Lower leg skin (tissue), 3 donors: ENCODE measurements around the gene ADARB1.

Experiments
- CTCF ChIP-seq, 3 donors: fragments of 450-650 bp; IDR thresholded peaks; one replicate each; pipeline ENCODE4 v1.5.1; 2016; ENCODE audit warnings: antibody characterized with exemption in 3 of 3, mild to moderate bottlenecking in 3 of 3, moderate library complexity in 2 of 3
- POLR2A ChIP-seq, 2 donors: fragments of 450-650 bp; IDR thresholded peaks; one replicate each; pipeline ENCODE4 v1.6.1; 2016 to 2017; ENCODE audit warnings: antibody characterized with exemption in 2 of 2, mild to moderate bottlenecking in 1 of 2, moderate library complexity in 1 of 2

- no peak for TF ChIP-seq POLR2A (IDR thresholded peaks at IDR 0.05)
- no peak for TF ChIP-seq CTCF (IDR thresholded peaks at IDR 0.05)
Measured at GRCh38 chr21:45259206-45259840, 184.9 kb downstream of the ADARB1 start.
